Naive thymus-derived CD4-positive, alpha-beta T cell (primary cell): ENCODE data around the gene UBE2D3. TPM values are rescaled to one million over a fixed set of nuclear protein-coding genes. Genes with fewer than 3 reads are reported as not detected.

ENCODE experiments used
- ATAC-seq: fragments of 150-1000 bp; cut with Tn5 transposase; 2 replicates; pipeline ENCODE4 v1.10.0; 2021; ENCODE audit warnings: mild to moderate bottlenecking, moderate library complexity
- CTCF ChIA-PET: fragments of 350-600 bp; sonication (Branson Sonifier 250); formaldehyde crosslinking; loops from one replicate; lab custom pipeline; 2021; ENCODE audit warnings: antibody characterized with exemption; lab: Charles Lee
- POLR2A ChIA-PET: fragments of 350-600 bp; sonication (Branson Sonifier 250); formaldehyde crosslinking; loops from one replicate; lab custom pipeline; 2021; ENCODE audit warnings: antibody characterized with exemption, inconsistent platforms; lab: Charles Lee
- DNase-seq, 9 donors: peaks; one replicate each; pipeline versions ENCODE4 v3.0.0 to v3.0.0-alpha.2; 2020 to 2022; ENCODE audit warnings: mixed read lengths in 1 of 9
- H3K27ac ChIP-seq: one replicate; pipeline ENCODE4 v1.7.0; 2013; ENCODE audit warnings: mild to moderate bottlenecking, low read depth, low read length, moderate library complexity
- H3K27me3 ChIP-seq, 2 donors: one replicate each; pipeline ENCODE4 v1.7.0; 2013; ENCODE audit warnings: low read length in 2 of 2, mild to moderate bottlenecking in 2 of 2, moderate library complexity in 2 of 2; ENCODE audit not compliant: control insufficient read depth in 2 of 2, insufficient read depth in 2 of 2
- H3K36me3 ChIP-seq, 3 experiments: 1 replicate in 2 of 3; 2 replicates in 1 of 3; pipeline ENCODE4 v1.7.0; 2013; ENCODE audit warnings: low read length in 3 of 3, mild to moderate bottlenecking in 3 of 3, moderate library complexity in 1 of 3; ENCODE audit not compliant: insufficient read depth in 3 of 3, control insufficient read depth in 2 of 3
- H3K4me1 ChIP-seq, 2 donors: one replicate each; pipeline ENCODE4 v1.7.0; 2013; ENCODE audit warnings: low read length in 2 of 2, mild to moderate bottlenecking in 2 of 2, moderate library complexity in 1 of 2; ENCODE audit not compliant: control insufficient read depth in 2 of 2, insufficient read depth in 2 of 2
- H3K4me3 ChIP-seq: 2 replicates; pipeline ENCODE4 v1.7.0; 2013; ENCODE audit warnings: mild to moderate bottlenecking, low read length
- H3K9me3 ChIP-seq, 3 experiments: 1 replicate in 2 of 3; 2 replicates in 1 of 3; pipeline ENCODE4 v1.7.0; 2013; ENCODE audit warnings: low read length in 3 of 3; ENCODE audit not compliant: control insufficient read depth in 2 of 3
- H3K27ac Mint-ChIP-seq, 9 donors: one replicate each; pipeline ENCODE4 v1.8.0; 2020 to 2022; ENCODE audit warnings: mixed read lengths in 9 of 9, mild to moderate bottlenecking in 8 of 9, moderate library complexity in 5 of 9, inconsistent platforms in 2 of 9
- H3K27me3 Mint-ChIP-seq, 5 donors: one replicate each; pipeline ENCODE4 v1.8.0; 2021 to 2022; ENCODE audit warnings: mixed read lengths in 5 of 5, mild to moderate bottlenecking in 1 of 5
- H3K36me3 Mint-ChIP-seq, 5 donors: one replicate each; pipeline ENCODE4 v1.8.0; 2020 to 2022; ENCODE audit warnings: mixed read lengths in 5 of 5, mild to moderate bottlenecking in 3 of 5, inconsistent platforms in 1 of 5
- H3K4me1 Mint-ChIP-seq, 7 donors: one replicate each; pipeline ENCODE4 v1.8.0; 2020 to 2022; ENCODE audit warnings: mixed read lengths in 7 of 7, mild to moderate bottlenecking in 3 of 7, inconsistent platforms in 1 of 7
- H3K4me3 Mint-ChIP-seq, 10 donors: one replicate each; pipeline ENCODE4 v1.8.0; 2020 to 2022; ENCODE audit warnings: mild to moderate bottlenecking in 10 of 10, mixed read lengths in 10 of 10, moderate library complexity in 6 of 10, inconsistent platforms in 2 of 10
- H3K9me3 Mint-ChIP-seq, 11 donors: one replicate each; pipeline ENCODE4 v1.8.0; 2020 to 2022; ENCODE audit warnings: mixed read lengths in 11 of 11, mild to moderate bottlenecking in 4 of 11, inconsistent platforms in 1 of 11, moderate library complexity in 1 of 11
- intact Hi-C, 2 donors: fragments of 100-400 bp; cut with micrococcal nuclease; formaldehyde crosslinking; loops; one replicate each; pipeline ENCODE4 v1.15.1; 2023
- polyA plus RNA-seq, 2 donors: library from polyadenylated mRNA; unstranded; fragments of 300-500 nt; fragmentation: Illumina TruSeq; gene quantifications; one replicate each; pipeline ENCODE4 v1.2.3, GENCODE V29; 2021
- total RNA-seq, 6 experiments: library from RNA in 5 of 6; stranded (reverse) in 5 of 6; gene quantifications; 1 replicate in 5 of 6; 2 replicates in 1 of 6; pipeline ENCODE4 v1.2.3 and lab custom pipeline; 2021 to 2026

Gene UBE2D3
- total RNA-seq (100 to 1,000 TPM; 339 to 556 (median 413) TPM), polyA plus RNA-seq (100 to 1,000 TPM; 314 to 460 TPM), total RNA-seq (lab: John Stamatoyannopoulos, UW) (482 reads per million, percentile 98 among the genes with 10 or more reads in this experiment)

GRCh38 chr4:102826890-102827673, at the start of gene UBE2D3:
Gene UBE2D3, minus strand, starts transcription at chr4:102827551. Its CDS starts 1,043 bp downstream, at chr4:102826508.
- H3K36me3 ChIP-seq: peaks cover 0 to 21% (median 3%) of the 10 kb centered on the region in 3 experiments
- peak; percentile 92 to 97 (median 95) for DNase-seq
- no peaks in the 10 kb centered on the region for H3K9me3 ChIP-seq
- H3K4me1 ChIP-seq: peaks cover 19 to 24% of the 10 kb centered on the region in 2 donors
- H3K27me3 ChIP-seq: no peaks in the 10 kb centered on the region
- ChIA-PET CTCF (interaction anchor here (0.6 to 2.1 kb wide), 6 partner anchors 17 to 265 kb away, joined by 3 to 13 read pairs (median 4); partner anchors contain the start of genes CISD2 and MANBA), POLR2A (interaction anchor here (0.6 to 5.3 kb wide), 34 partner anchors 10 to 1500 kb away, joined by 3 to 173 read pairs (median 6); partner anchors contain the start of genes BDH2, CISD2, MANBA and SLC39A8)
- peaks cover 0 to 12% (median 0%) of the 10 kb centered on the region in 11 donors for H3K9me3 Mint-ChIP-seq
- peaks cover 24 to 46% (median 40%) of the 10 kb centered on the region in 7 donors for H3K4me1 Mint-ChIP-seq
- no peak within 1 kb of the TSS for H3K4me3 Mint-ChIP-seq
- peak within 1 kb of the TSS; percentile 99 for H3K27ac ChIP-seq
- peaks cover 3 to 10% (median 4%) of the 10 kb centered on the region in 5 donors for H3K36me3 Mint-ChIP-seq
- H3K4me3 ChIP-seq: peak within 1 kb of the TSS; percentile 82
- intact Hi-C loops: loop anchor here (1.0 to 5.0 kb wide), 14 partner anchors 8 to 1805 kb away; partner anchors contain the start of genes BDH2 (in 1 of the 2), CISD2 (in 1 of the 2), PPP3CA (in 1 of the 2) and SLC39A8 (in 1 of the 2)
- H3K27ac Mint-ChIP-seq: no peak within 1 kb of the TSS
- H3K27me3 Mint-ChIP-seq: peaks cover 0 to 2% (median 0%) of the 10 kb centered on the region in 5 donors
- peak; percentile 72 for ATAC-seq

DNA sequence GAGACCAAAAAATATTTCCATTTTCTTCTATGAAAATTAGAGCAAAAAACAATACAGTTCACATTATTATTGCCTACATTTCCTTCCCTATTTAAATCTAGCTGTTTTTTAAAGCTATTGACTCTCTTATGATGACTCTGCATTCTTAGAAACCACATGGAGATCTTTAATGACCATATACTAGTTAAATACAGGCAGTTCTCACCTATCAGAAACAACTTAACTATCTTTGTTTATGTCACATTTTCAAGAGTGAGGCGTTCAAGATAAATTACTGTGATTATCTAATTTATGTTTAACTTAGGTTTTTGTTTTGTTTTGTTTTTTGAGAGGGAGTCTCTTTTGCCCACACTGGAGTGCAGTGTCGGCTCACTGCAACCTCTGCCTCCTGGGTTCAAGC, 44.4 kb upstream of the UBE2D3 start:
- no peaks in the 10 kb centered on the region for H3K27me3 Mint-ChIP-seq
- H3K4me1 ChIP-seq: peaks cover 12 to 24% of the 10 kb centered on the region in 2 donors
- peaks cover 0 to 4% (median 0%) of the 10 kb centered on the region in 3 experiments for H3K9me3 ChIP-seq
- peaks cover 6 to 44% (median 32%) of the 10 kb centered on the region in 5 donors for H3K36me3 Mint-ChIP-seq
- DNase-seq (no peak), ATAC-seq (no peak)
- H3K27ac ChIP-seq: no peak overlapping the region
- H3K36me3 ChIP-seq: peaks cover 0 to 8% (median 0%) of the 10 kb centered on the region in 3 experiments
- H3K4me1 Mint-ChIP-seq: peaks cover 27 to 59% (median 49%) of the 10 kb centered on the region in 7 donors
- ChIA-PET POLR2A (interaction anchor here (4.2 kb wide), 1 partner anchor 44 kb away, joined by 24 read pairs; the partner anchor contains the start of gene UBE2D3), CTCF (no interaction called here)
- H3K4me3 Mint-ChIP-seq: peak overlapping the region in 2 of 10 donors; percentile 16 to 46
- peaks cover 0 to 18% (median 0%) of the 10 kb centered on the region in 11 donors for H3K9me3 Mint-ChIP-seq
- H3K27ac Mint-ChIP-seq: peak overlapping the region in 4 of 9 donors; percentile 15 to 35 (median 23)
- no peaks in the 10 kb centered on the region for H3K27me3 ChIP-seq
- no peak overlapping the region for H3K4me3 ChIP-seq
- intact Hi-C loops: no loop called here

DNA sequence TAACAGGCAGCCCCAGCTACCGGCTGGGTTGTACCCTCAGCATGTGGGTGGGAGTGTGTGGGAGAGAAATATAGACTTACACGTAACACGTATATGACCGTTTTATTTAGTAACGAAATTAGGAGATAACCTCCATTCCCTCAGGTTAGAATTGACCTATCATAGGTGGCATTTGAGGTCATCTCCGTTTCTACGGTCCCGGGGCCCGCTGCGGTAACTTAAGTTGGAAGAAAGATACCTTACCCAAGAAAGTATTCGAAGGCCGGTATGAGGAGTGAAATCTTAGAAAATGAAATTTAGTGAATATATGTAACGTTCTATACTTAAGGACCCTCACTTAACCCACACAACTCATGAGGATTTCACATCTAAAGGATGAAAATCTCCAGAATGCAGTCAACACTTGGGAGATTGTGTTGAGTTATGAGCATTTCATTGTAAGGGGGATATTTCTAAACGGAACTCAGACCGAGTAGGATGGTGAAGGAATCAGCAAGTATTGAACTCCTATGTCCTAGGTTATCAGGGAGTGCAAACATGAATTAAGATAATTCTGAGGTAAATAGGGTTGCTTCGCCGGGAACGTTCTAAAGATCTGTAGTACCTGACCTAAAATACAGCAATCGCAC, 42.3 kb upstream of the UBE2D3 start:
- Mint-ChIP-seq H3K27me3 (no peaks in the 10 kb centered on the region), H3K27ac (peak overlapping the region; percentile 98 to 100 (median 99)), H3K36me3 (peaks cover 3 to 32% (median 14%) of the 10 kb centered on the region in 5 donors), H3K9me3 (peaks cover 0 to 16% (median 0%) of the 10 kb centered on the region in 11 donors), H3K4me1 (peaks cover 30 to 76% (median 66%) of the 10 kb centered on the region in 7 donors), H3K4me3 (peak overlapping the region; percentile 88 to 100 (median 96))
- peak in 1 of 9 donors; percentile 8 for DNase-seq
- POLR2A ChIA-PET: interaction anchor here (0.6 to 4.4 kb wide), 26 partner anchors 8 to 1522 kb away, joined by 3 to 173 read pairs (median 3); partner anchors contain the start of genes MANBA, PPP3CA, SLC9B1 and SLC9B2
- H3K27me3 ChIP-seq: no peaks in the 10 kb centered on the region
- H3K9me3 ChIP-seq: no peaks in the 10 kb centered on the region
- peaks cover 16 to 24% of the 10 kb centered on the region in 2 donors for H3K4me1 ChIP-seq
- CTCF ChIA-PET: interaction anchor here (0.5 to 1.7 kb wide), 5 partner anchors 42 to 245 kb away, joined by 3 to 13 read pairs (median 3); partner anchors contain the start of gene UBE2D3
- H3K36me3 ChIP-seq: peaks cover 0 to 2% (median 0%) of the 10 kb centered on the region in 3 experiments
- intact Hi-C loops: loop anchor here (1.0 to 5.0 kb wide), 14 partner anchors 41 to 1523 kb away; partner anchors contain the start of genes PPP3CA (in 2 of the 2), SLC9B2 (in 2 of the 2), BDH2 (in 1 of the 2) and CENPE (in 1 of the 2)
- H3K27ac ChIP-seq: peak overlapping the region; percentile 99
- peak overlapping the region; percentile 95 for H3K4me3 ChIP-seq
- peak; percentile 37 for ATAC-seq

GRCh38 chr4:102868781-102869568, 41.6 kb upstream of the UBE2D3 start, which contains the start of gene CISD2:
Gene CISD2, plus strand, starts transcription at chr4:102868992. Its CDS starts 93 bp downstream, at chr4:102869085.
- Mint-ChIP-seq H3K4me1 (peaks cover 32 to 80% (median 71%) of the 10 kb centered on the region in 7 donors), H3K9me3 (peaks cover 0 to 15% (median 0%) of the 10 kb centered on the region in 11 donors), H3K27me3 (no peaks in the 10 kb centered on the region), H3K36me3 (peaks cover 3 to 30% (median 13%) of the 10 kb centered on the region in 5 donors), H3K4me3 (peak within 1 kb of the TSS; percentile 88 to 100 (median 96)), H3K27ac (peak within 1 kb of the TSS; percentile 98 to 100 (median 99))
- peak within 1 kb of the TSS; percentile 99 for H3K27ac ChIP-seq
- ATAC-seq (peak; percentile 90), DNase-seq (peak; percentile 87 to 95 (median 92))
- H3K36me3 ChIP-seq: no peaks in the 10 kb centered on the region
- peak within 1 kb of the TSS; percentile 95 for H3K4me3 ChIP-seq
- no peaks in the 10 kb centered on the region for H3K9me3 ChIP-seq
- H3K4me1 ChIP-seq: peaks cover 16 to 28% of the 10 kb centered on the region in 2 donors
- no peaks in the 10 kb centered on the region for H3K27me3 ChIP-seq
- intact Hi-C loops: loop anchor here (1.0 to 5.0 kb wide), 19 partner anchors 41 to 1522 kb away; partner anchors contain the start of genes BDH2 (in 2 of the 2), CENPE (in 2 of the 2), MANBA (in 2 of the 2) and PPP3CA (in 2 of the 2)
- ChIA-PET CTCF (interaction anchor here (0.5 to 1.7 kb wide), 5 partner anchors 41 to 244 kb away, joined by 3 to 13 read pairs (median 3); partner anchors contain the start of gene UBE2D3), POLR2A (interaction anchor here (0.6 to 4.4 kb wide), 32 partner anchors 8 to 1521 kb away, joined by 3 to 173 read pairs (median 3); partner anchors contain the start of genes MANBA, PPP3CA, SLC39A8 and SLC9B1)

- H3K27ac Mint-ChIP-seq: peak overlapping the region; percentile 97 to 100 (median 98)
- peak overlapping the region; percentile 88 to 100 (median 96) for H3K4me3 Mint-ChIP-seq
- peaks cover 0 to 15% (median 0%) of the 10 kb centered on the region in 11 donors for H3K9me3 Mint-ChIP-seq
- peaks cover 32 to 78% (median 70%) of the 10 kb centered on the region in 7 donors for H3K4me1 Mint-ChIP-seq
- ChIA-PET CTCF (interaction anchor here (1.7 kb wide), 1 partner anchor 41 kb away, joined by 13 read pairs; the partner anchor contains the start of gene UBE2D3), POLR2A (interaction anchor here (0.8 to 4.4 kb wide), 16 partner anchors 41 to 523 kb away, joined by 3 to 173 read pairs (median 4); partner anchors contain the start of genes MANBA, SLC39A8, SLC9B2 and UBE2D3)
- H3K36me3 Mint-ChIP-seq: peaks cover 0 to 29% (median 8%) of the 10 kb centered on the region in 5 donors
- H3K9me3 ChIP-seq: no peaks in the 10 kb centered on the region
- H3K4me1 ChIP-seq: peaks cover 16 to 28% of the 10 kb centered on the region in 2 donors
- H3K27ac ChIP-seq: peak overlapping the region; percentile 99
- H3K27me3 Mint-ChIP-seq: no peaks in the 10 kb centered on the region
- no peaks in the 10 kb centered on the region for H3K36me3 ChIP-seq
- H3K27me3 ChIP-seq: no peaks in the 10 kb centered on the region
- DNase-seq (peak in 2 of 9 donors; percentile 0 to 49), ATAC-seq (no peak)
- intact Hi-C loops: loop anchor here (1.0 to 5.0 kb wide), 16 partner anchors 41 to 1521 kb away; partner anchors contain the start of genes BDH2 (in 2 of the 2), CENPE (in 2 of the 2), PPP3CA (in 2 of the 2) and SLC9B2 (in 2 of the 2)
- peak overlapping the region; percentile 95 for H3K4me3 ChIP-seq
These were observed 40.9 kb upstream of the UBE2D3 start for GRCh38 chr4:102868153-102868780.
